GM18861 (cell line): ENCODE data around the gene HNRNPC.
"Not testable (repeated sequence)": the region's sequence is repeated elsewhere in the genome, so short reads cannot be mapped to it uniquely, and the experiment has no call there.

Experiments used
- ATAC-seq: cut with Tn5 transposase; IDR thresholded peaks from one replicate; pipeline ENCODE4 v1.9.1; 2021; ENCODE audit not compliant: unreplicated experiment

The HNRNPC gene

GRCh38 chr14:21248338-21248737, 20.9 kb downstream of the HNRNPC start:
- ATAC-seq: no peak

DNA sequence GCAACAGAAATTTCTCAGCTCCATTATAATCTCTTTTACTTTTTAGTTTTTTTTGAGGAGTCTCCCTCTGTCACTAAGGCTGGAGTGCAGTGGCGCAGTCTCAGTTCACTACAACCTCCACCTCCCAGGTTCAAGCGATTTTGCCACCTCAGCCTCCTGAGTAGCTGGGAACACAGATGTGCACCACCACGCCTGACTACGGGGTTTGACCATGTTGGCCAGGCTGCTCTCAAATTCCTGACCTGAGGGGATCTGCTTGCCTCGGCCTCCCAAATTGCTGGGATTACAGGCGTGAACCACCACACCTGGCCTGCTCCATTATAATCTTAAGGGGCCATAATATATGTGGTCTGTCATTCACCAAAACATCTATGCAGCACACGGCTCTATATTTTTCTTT, 23.4 kb downstream of the HNRNPC start:
- ATAC-seq: no peak

DNA sequence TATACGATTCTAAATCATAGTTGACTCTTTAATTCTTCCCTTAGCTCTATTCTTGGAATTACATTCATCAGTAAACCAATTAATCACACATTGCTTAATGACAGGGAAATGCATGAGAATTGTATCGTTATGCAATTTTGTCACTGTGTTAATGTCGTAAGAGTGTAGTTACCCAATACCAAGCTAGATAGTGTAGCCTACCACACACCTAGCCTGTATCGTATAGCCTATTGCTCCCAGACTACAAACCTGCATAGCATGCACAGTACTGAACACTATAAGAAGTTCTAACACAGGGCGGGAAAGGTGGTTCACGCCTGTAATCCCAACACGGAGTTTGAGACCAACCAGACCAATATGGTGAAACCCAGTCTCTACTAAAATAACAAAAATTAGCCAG, 24.7 kb downstream of the HNRNPC start:
- no peak for ATAC-seq

DNA sequence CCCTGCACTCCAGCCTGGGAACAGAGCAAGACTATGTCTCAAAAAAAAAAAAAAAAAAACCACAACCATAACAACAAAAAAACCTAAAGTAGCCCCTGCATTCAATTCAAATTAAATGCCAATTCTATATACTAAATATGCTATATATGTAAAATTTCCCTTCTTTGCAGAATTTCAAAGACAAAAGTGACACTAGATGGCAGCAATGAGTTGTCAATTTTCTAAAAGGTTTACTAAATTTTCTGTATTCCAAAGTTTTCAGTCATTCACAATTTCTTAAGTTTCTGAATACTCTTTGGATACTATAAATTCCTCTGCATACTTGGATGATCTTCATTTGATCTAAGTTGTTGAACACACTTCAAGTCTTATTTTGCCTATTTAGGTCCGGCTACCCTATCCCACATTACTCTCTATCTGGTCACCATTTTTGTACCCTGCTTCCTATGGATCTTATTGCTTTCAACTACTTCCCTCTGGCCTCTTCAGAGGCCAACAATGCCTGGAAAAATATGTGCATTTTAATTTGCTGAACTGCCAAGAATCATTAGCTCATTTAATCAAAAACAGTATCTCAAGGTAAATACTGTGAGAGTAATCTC, 27.9 kb downstream of the HNRNPC start:
- ATAC-seq: no peak

- no peak for ATAC-seq
Measured at GRCh38 chr14:21240417-21240816, 28.8 kb downstream of the HNRNPC start.

DNA sequence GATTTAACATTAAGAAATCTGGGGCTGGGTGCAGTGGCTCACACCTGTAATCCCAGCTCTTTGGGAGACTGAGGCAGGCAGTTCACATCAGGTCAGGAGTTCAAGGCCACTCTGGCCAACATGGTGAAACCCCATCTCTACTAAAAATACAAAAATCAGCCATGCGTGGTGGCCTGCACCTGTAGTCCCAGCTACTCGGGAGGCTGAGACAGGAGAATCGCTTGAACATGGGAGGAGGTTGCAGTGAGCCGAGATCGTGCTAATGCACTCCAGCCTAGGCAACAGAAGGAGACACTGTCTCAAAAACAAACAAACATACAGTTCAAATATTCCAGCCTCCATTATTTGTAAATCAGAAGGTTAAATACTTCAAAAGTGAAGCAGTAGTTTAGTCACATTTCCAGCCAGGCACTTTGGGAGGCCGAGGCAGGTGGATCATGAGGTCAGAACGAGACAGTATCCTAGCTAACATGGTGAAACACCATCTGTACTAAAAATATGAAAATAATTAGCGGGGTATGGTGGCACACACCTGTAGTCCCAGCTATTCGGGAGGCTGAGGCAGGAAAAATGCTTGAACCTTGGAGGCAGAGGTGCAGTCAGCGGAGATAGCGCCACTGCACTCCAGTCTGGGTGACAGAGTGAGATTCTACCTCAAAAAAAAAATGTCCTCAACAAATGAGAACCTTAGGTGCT, 30.3 kb downstream of the HNRNPC start:
- ATAC-seq: no peak

GRCh38 chr14:21236948-21237797, 32.1 kb downstream of the HNRNPC start:
- ATAC-seq: no peak

DNA sequence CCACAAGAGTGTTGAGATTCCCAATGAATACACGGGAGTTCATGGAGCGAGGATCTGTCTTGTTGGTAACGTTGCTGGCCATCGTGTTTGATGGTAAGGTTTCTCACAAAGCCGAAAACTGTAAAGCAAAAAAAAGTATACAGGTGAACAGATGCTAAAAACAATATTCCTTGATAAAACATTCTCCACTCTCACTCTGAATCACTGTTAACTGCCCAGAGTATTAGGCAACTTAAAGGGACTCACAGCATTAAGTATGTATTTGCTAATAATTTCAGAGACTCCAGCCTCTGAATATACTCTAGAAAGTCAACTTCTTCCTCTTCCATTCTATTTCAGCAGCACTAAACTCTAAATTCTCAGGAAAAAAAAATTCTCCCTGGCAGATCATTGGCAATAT, 35.1 kb downstream of the HNRNPC start:
- ATAC-seq: no peak

DNA sequence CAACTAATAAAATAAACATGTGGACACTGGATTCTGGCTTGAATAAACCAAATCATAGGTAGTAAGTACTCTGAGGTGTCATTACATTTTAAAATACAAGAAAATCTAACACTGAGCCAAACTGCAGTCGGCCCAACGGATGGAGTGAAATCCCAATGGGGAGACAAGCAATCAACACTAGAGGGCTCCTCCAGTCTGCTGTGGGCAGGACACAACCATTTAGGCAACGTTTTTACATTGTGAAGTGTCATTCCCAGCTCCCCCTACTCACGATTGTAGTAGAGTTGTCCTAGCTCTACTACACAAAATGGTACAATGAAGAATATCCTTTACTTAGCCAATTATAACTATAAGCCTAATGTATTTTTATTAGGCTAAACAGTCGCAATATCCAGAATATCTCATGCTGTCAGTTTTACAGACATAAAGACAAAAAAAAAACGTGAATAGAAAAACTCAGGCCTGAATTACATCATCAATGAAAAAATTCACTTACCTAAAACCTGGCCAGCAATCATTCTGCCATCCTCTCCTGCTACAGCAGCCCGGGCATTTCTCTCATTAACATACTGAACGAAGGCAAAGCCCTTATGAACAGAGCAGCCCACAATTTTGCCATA, 35.7 kb downstream of the HNRNPC start:
- no peak for ATAC-seq

GRCh38 chr14:21231020-21231652, 38.1 kb downstream of the HNRNPC start:
- no peak for ATAC-seq

GRCh38 chr14:21229821-21230220, 39.4 kb downstream of the HNRNPC start:
- ATAC-seq: no peak

DNA sequence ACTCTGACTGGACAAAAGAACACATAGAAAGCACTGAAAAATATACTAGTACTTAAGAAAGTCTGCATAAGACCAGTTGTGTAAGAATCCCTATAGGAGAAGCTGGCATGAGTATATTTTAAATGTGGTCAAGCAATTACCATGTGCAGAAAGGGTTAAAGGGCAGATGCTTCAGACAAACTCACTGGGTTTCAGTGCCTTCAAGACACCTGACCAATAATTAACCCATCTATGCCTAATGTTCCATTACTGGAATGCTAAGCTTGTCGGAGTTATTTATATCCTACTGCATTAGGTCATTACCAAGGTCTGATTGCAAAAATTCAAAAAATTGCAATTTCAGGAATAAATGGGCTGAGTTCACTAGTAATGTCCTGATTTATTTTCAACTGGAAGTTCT, 41.3 kb downstream of the HNRNPC start:
- ATAC-seq: no peak

DNA sequence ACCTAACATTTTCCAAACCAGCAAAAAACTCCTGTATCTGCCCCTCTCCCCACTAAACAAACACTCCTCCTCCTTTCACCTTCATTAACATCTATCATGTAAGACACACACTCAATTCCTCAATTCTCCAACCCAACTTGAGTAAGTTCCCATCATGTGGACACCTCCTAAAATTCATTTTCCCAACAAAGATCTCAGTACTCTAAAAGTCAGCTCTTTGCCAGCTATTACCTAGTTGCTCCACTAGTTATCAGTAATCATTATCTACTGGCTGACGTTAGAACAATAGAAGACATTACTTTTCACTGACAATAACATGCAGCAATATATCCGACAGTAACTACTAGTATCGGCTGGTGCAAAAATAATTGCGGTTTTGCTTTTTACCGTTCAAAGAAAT, 42.1 kb downstream of the HNRNPC start:
- no peak for ATAC-seq

DNA sequence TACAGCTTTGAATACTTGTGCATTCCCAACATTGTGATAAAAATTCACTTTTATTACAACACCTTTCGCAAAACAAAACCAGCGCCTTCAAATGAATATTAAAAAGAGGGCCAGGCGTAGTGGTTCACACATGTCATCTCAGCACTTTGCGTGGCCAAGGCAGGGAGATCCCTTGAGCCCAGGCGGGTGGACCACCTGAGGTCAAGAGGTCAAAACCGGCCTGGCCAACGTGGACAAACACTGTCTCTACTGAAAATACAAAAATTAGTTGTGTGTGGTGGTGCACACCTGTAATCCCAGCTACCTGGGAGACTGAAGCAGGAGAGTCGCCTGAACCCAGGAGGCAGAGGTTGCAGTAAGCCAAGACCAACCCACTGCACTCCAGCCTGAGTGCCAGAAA, 42.8 kb downstream of the HNRNPC start:
- no peak for ATAC-seq

DNA sequence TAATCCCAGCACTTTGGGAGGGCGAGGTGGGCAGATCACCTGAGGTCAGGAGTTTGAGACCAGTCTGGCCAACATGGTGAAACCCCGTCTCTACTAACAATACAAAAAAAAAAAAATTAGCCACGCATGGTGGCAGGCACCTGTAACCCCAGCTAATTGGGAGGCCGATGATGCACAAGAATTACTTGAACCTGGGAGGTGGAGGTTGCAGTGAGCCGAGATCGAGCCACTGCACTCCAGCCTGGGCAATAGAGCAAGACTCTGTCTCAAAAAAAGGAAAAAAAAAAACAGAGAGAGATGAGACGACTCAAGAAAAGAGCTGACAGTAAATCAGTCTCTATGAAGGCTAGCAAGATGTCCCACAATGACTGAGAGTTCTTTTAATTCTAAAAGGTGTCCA, 44.1 kb downstream of the HNRNPC start:
- not testable (repeated sequence) for ATAC-seq

DNA sequence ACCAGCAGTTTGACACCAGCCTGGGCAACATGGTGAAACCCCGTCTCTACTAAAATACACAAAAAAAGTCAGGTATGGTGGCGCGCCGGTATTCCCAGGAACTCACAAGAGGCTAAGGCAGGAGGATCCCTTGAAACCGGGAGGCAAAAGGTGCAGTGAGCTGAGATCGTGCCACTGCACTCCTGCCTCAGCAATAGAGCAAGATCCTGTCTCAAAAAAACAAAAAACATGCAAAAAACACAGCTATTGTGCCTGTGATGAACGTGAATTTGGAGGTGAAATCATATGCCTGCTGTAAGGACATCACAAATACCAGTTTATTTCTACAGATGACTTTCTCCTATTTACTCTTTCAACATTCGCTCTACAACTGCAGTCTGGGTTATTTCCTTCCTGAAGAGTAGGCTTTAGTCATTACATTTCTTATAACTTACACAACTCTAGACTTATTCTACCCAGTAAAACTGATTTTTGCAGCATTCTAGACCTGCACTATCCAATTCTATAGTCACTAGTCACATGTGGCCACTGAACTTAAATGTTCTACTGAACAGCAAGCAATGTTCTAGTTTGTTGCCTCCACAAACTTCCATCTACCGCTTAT, 48.3 kb downstream of the HNRNPC start:
- no peak for ATAC-seq

GRCh38 chr14:21219561-21220111, 49.6 kb downstream of the HNRNPC start:
- ATAC-seq: no peak

GRCh38 chr14:21219120-21219519, 50.1 kb downstream of the HNRNPC start:
- ATAC-seq: no peak

DNA sequence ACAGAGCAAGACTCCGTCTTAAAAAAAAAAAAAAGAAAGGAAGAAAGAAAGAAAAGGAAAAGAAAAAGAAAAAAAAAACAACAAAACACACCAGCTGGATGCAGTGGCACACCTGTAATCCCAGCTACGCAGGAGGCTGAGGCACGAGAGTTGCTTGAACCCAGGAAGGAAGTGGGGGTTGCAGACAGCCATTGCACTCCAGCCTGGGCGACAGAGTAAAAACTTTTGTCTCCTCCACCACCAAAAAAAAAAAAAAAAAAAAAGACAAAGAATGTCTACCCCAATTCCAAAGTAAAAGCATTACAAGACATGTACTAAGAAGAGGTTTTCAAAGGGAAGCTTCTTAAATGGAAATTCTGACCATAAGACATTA, 53.4 kb downstream of the HNRNPC start:
- no peak for ATAC-seq

- no peak for ATAC-seq
Measured at GRCh38 chr14:21215130-21215878, 53.9 kb downstream of the HNRNPC start.
